Skeletal muscle satellite cell (primary cell): ENCODE results near the gene ZBED2. TPM values are rescaled to one million over a fixed set of nuclear protein-coding genes. Genes with fewer than 3 reads are reported as not detected.
"Not testable (repeated sequence)": the region's sequence is repeated elsewhere in the genome, so short reads cannot be mapped to it uniquely, and the experiment has no call there.

Experiments used
- H3K27me3 ChIP-seq: 2 replicates; pipeline ENCODE4 v1.7.0; 2013; ENCODE audit warnings: low read length; ENCODE audit not compliant: control insufficient read depth, insufficient read depth
- H3K36me3 ChIP-seq: 2 replicates; pipeline ENCODE4 v1.7.0; 2013; ENCODE audit warnings: mild to moderate bottlenecking, control low read depth, low read length; ENCODE audit not compliant: insufficient read depth
- H3K4me1 ChIP-seq: 2 replicates; pipeline ENCODE4 v1.7.0; 2013; ENCODE audit warnings: low read length; ENCODE audit not compliant: control insufficient read depth, insufficient read depth
- H3K4me2 ChIP-seq: 2 replicates; pipeline ENCODE4 v1.7.0; 2013; ENCODE audit warnings: mild to moderate bottlenecking, low read length
- H3K4me3 ChIP-seq: 2 replicates; pipeline ENCODE4 v1.7.0; 2013; ENCODE audit warnings: low read length
- H3K9ac ChIP-seq: 2 replicates; pipeline ENCODE4 v1.7.0; 2013; ENCODE audit warnings: mild to moderate bottlenecking, low read depth, low read length, moderate library complexity
- H3K9me3 ChIP-seq: replicated peaks from 2 replicates; pipeline ENCODE4 v1.7.0; 2013; ENCODE audit warnings: mild to moderate bottlenecking, control low read depth, low read length
- total RNA-seq: library from RNA; depleted of rRNA; stranded (reverse); fragments of >200 nt; gene quantifications from 2 replicates; pipeline ENCODE4 v1.2.3, GENCODE V29; 2012; rRNA removed

The ZBED2 gene, protein sequence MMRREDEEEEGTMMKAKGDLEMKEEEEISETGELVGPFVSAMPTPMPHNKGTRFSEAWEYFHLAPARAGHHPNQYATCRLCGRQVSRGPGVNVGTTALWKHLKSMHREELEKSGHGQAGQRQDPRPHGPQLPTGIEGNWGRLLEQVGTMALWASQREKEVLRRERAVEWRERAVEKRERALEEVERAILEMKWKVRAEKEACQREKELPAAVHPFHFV
- not detected in 2 replicates for total RNA-seq

DNA sequence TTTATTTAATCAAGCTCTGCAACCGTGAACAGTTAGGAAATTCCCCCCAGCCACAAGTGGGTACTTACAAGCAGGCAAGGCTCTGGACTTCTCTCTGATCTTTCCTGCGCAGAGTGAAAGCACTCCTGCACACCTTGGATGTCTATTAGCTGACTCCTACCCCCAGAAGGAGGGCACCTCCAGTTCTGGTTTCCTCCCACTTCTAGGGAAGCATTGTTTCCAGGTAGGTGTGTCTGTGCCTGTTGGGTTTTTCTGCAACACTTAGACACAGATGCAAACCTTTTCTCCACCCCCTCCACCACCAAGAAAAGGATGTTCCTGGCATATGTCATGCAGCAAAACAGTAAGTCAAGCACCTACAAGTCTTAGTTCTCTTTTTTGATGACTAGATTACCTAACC is at the start of gene ZBED2:
ZBED2 (minus strand) TSS at position 115 of the 400 bp plus-strand sequence. CDS start 1,145 bp downstream, outside the sequence.
- H3K9ac ChIP-seq: no peak within 1 kb of the TSS
- H3K4me1 ChIP-seq: peaks cover 71% of the 10 kb centered on the region
- H3K27me3 ChIP-seq: no peaks in the 10 kb centered on the region
- no peak within 1 kb of the TSS for H3K4me3 ChIP-seq
- H3K4me2 ChIP-seq: peak within 1 kb of the TSS; percentile 13
- H3K9me3 ChIP-seq: no peaks in the 10 kb centered on the region
- no peaks in the 10 kb centered on the region for H3K36me3 ChIP-seq

DNA sequence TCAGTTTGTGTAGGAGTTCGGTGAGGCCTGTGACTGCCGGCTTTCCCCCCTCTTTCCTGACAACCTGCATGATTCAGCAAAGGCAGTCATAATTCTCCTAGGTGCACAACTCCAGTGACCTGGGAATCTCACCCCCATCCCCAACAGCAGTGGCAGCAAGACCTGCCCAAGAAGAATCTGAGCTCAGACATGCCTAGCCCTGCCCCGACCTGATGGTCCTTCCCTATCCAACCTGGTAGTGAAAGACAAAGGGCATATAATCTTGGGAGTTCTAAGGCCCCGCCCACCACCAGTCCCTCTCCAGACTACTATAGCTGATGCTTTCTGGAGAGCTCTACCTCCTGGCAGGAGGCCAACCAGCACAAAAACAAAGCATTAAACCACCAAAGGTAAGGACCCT is 44.2 kb upstream of the ZBED2 start:
- no peak overlapping the region for H3K4me3 ChIP-seq
- H3K36me3 ChIP-seq: no peaks in the 10 kb centered on the region
- H3K4me2 ChIP-seq: no peak overlapping the region
- H3K4me1 ChIP-seq: no peaks in the 10 kb centered on the region
- no peaks in the 10 kb centered on the region for H3K27me3 ChIP-seq
- no peak overlapping the region for H3K9ac ChIP-seq
- H3K9me3 ChIP-seq: peaks cover 4% of the 10 kb centered on the region

- Histone ChIP-seq H3K36me3 (no peaks in the 10 kb centered on the region), H3K9ac (no peak overlapping the region), H3K4me3 (no peak overlapping the region), H3K27me3 (no peaks in the 10 kb centered on the region), H3K4me2 (no peak overlapping the region), H3K9me3 (no peaks in the 10 kb centered on the region), H3K4me1 (no peaks in the 10 kb centered on the region)
Measured at GRCh38 chr3:111636366-111636885, 41.3 kb upstream of the ZBED2 start.

- no peaks in the 10 kb centered on the region for H3K27me3 ChIP-seq
- H3K4me2 ChIP-seq: no peak overlapping the region
- H3K4me3 ChIP-seq: no peak overlapping the region
- no peaks in the 10 kb centered on the region for H3K36me3 ChIP-seq
- H3K9me3 ChIP-seq: no peaks in the 10 kb centered on the region
- H3K9ac ChIP-seq: no peak overlapping the region
- H3K4me1 ChIP-seq: no peaks in the 10 kb centered on the region
Measured at GRCh38 chr3:111635403-111635802, 40.3 kb upstream of the ZBED2 start.

DNA sequence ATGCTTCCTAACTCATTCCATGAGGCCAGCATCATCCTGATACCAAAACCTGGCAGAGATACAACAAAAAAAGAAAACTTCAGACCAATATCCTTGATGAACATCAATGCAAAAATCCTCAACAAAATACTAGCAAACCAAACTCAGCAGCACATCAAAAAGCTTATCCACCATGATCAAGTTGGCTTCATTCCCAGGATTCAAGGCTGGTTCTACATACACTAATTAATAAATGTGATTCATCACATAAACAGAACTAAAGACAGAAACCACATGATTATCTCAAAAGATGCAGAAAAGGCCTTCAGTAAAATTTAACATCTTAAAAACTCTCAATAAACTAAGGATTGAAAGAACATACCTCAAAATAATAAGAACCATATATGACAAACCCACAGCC is 35.5 kb upstream of the ZBED2 start:
- H3K36me3 ChIP-seq, H3K4me3 ChIP-seq, H3K9ac ChIP-seq, H3K4me2 ChIP-seq, H3K9me3 ChIP-seq, H3K27me3 ChIP-seq, H3K4me1 ChIP-seq: not testable (repeated sequence)

DNA sequence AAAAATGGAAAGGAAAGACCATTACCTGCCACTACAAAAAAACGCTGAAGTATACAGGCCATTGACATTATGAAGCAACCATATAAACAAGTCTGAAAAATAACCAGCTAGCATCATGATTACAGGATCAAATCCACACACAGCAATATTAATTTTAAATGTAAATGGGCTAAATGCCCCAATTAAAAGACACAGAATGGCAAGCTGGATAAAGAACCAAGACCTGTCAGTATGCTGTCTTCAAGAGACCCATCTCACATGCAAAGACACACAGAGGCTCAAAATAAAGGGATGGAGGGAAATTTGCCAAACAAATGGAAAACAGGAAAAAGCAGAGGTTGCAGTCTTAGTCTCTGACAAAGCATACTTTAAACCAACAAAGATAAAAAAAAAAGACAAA is 33.9 kb upstream of the ZBED2 start:
- H3K4me1 ChIP-seq, H3K27me3 ChIP-seq, H3K4me2 ChIP-seq, H3K36me3 ChIP-seq, H3K4me3 ChIP-seq, H3K9ac ChIP-seq, H3K9me3 ChIP-seq: not testable (repeated sequence)

DNA sequence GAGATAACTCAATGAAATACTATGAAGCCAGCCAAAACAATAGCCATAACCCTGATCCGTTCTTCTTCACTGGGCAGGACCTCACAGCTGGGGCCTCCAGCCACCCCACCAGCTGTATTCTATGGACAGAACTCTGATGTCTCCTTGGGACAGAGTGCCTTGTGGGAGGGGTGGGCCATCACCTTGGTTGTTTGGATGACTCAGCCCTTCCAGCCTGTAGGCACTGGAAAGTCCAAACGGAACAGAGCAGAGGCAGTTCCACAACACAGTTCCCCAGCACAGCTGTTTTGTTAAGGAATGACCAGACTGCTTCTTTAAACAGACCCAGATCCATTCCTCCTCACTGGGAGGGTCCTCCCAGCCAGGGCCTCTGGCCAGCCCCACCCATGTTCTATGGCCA is 31.9 kb upstream of the ZBED2 start:
- H3K4me1 ChIP-seq: no peaks in the 10 kb centered on the region
- H3K27me3 ChIP-seq: no peaks in the 10 kb centered on the region
- no peaks in the 10 kb centered on the region for H3K9me3 ChIP-seq
- no peak overlapping the region for H3K9ac ChIP-seq
- no peak overlapping the region for H3K4me2 ChIP-seq
- H3K36me3 ChIP-seq: no peaks in the 10 kb centered on the region
- no peak overlapping the region for H3K4me3 ChIP-seq

GRCh38 chr3:111621535-111621934 is 26.4 kb upstream of the ZBED2 start:
- no peaks in the 10 kb centered on the region for H3K27me3 ChIP-seq
- H3K9me3 ChIP-seq: no peaks in the 10 kb centered on the region
- no peaks in the 10 kb centered on the region for H3K36me3 ChIP-seq
- no peak overlapping the region for H3K4me2 ChIP-seq
- no peak overlapping the region for H3K4me3 ChIP-seq
- no peak overlapping the region for H3K9ac ChIP-seq
- H3K4me1 ChIP-seq: no peaks in the 10 kb centered on the region

GRCh38 chr3:111619833-111620232 is 24.7 kb upstream of the ZBED2 start:
- Histone ChIP-seq H3K4me3 (no peak overlapping the region), H3K36me3 (no peaks in the 10 kb centered on the region), H3K9ac (no peak overlapping the region), H3K4me2 (no peak overlapping the region), H3K4me1 (no peaks in the 10 kb centered on the region), H3K27me3 (no peaks in the 10 kb centered on the region), H3K9me3 (no peaks in the 10 kb centered on the region)

GRCh38 chr3:111618945-111619344 is 23.8 kb upstream of the ZBED2 start:
- no peak overlapping the region for H3K9ac ChIP-seq
- H3K4me2 ChIP-seq: no peak overlapping the region
- H3K9me3 ChIP-seq: no peaks in the 10 kb centered on the region

GRCh38 chr3:111617912-111618601 is 22.9 kb upstream of the ZBED2 start:
- H3K4me1 ChIP-seq: no peaks in the 10 kb centered on the region
- H3K4me2 ChIP-seq: no peak overlapping the region
- no peak overlapping the region for H3K9ac ChIP-seq
- no peaks in the 10 kb centered on the region for H3K27me3 ChIP-seq
- H3K4me3 ChIP-seq: no peak overlapping the region
- no peaks in the 10 kb centered on the region for H3K9me3 ChIP-seq
- H3K36me3 ChIP-seq: no peaks in the 10 kb centered on the region

More at GRCh38 chr3:111618945-111619344, 23.8 kb upstream of the ZBED2 start:
- Histone ChIP-seq H3K27me3 (no peaks in the 10 kb centered on the region), H3K4me1 (no peaks in the 10 kb centered on the region), H3K4me3 (no peak overlapping the region), H3K36me3 (no peaks in the 10 kb centered on the region)

- no peak overlapping the region for H3K4me2 ChIP-seq
- no peaks in the 10 kb centered on the region for H3K27me3 ChIP-seq
- H3K4me3 ChIP-seq: no peak overlapping the region
- H3K4me1 ChIP-seq: no peaks in the 10 kb centered on the region
- no peaks in the 10 kb centered on the region for H3K9me3 ChIP-seq
- no peak overlapping the region for H3K9ac ChIP-seq
- H3K36me3 ChIP-seq: no peaks in the 10 kb centered on the region
Measured at GRCh38 chr3:111617406-111617805, 22.3 kb upstream of the ZBED2 start.
